ENCODE results near the gene LRRN2. TPM values are rescaled to one million over a fixed set of nuclear protein-coding genes. Genes with fewer than 3 reads are reported as not detected.

LRRN2 gene
- total RNA-seq, 2 experiments from 2014 or later, result not detected

GRCh38 chr1:204600968-204601367, 84.6 kb downstream of the LRRN2 start:
- no peak overlapping the region for H3K27ac Mint-ChIP-seq
- no peak for DNase-seq
- H3K9me3 Mint-ChIP-seq, result no peaks in the 10 kb centered on the region
- peaks cover 3% of the 10 kb centered on the region for H3K36me3 Mint-ChIP-seq
- no peaks in the 10 kb centered on the region for H3K4me1 Mint-ChIP-seq
- no peaks in the 10 kb centered on the region for H3K27me3 Mint-ChIP-seq
- H3K4me3 Mint-ChIP-seq, result no peak overlapping the region

GRCh38 chr1:204600203-204600602, 85.3 kb downstream of the LRRN2 start:
- Mint-ChIP-seq H3K27ac (no peak overlapping the region), H3K4me1 (no peaks in the 10 kb centered on the region), H3K9me3 (no peaks in the 10 kb centered on the region), H3K4me3 (no peak overlapping the region), H3K36me3 (peaks cover 4% of the 10 kb centered on the region), H3K27me3 (no peaks in the 10 kb centered on the region)
- DNase-seq, result no peak

DNA sequence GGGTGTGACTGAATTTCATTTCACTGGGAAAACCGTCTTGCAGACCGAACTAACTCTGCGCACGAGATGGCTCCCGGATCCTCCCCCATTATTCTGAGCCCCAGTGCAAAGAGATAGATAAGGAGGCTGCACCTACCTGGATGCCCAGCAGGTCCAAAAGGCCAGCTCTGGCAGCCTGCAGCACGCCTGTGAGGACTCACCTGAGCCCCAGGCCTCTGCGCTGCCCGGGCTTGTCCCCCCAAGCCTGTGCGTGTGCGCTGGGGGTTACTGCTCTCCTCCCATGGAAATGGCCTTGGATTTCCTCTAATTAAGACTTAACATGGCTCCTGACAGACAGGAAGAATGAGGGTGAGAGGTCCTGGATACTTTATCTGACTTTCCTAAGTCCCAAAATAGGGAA, 85.9 kb downstream of the LRRN2 start:
- H3K36me3 Mint-ChIP-seq, result peaks cover 4% of the 10 kb centered on the region
- no peak overlapping the region for H3K4me3 Mint-ChIP-seq
- H3K27ac Mint-ChIP-seq, result no peak overlapping the region
- H3K9me3 Mint-ChIP-seq, result no peaks in the 10 kb centered on the region
- no peaks in the 10 kb centered on the region for H3K27me3 Mint-ChIP-seq
- no peaks in the 10 kb centered on the region for H3K4me1 Mint-ChIP-seq
- no peak for DNase-seq

DNA sequence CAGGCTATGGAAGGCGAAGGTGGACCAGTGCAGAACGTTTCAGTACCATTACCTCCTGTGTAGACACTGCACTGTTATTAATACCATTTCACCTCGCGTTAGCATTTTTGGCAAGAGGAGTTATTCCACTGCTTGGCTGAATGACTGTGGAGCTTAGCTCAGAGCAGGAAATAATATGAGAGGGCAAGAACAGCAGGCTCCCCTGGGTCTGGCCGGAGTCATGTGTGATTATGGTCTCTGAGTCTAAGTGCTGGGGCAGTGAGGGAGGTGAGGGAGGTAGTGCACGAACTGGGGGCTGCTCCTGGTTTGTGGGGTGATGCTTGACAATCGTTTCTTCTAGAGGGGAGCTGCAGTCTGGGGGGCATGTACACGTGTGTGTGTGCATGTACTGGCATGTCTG, 86.4 kb downstream of the LRRN2 start:
- peaks cover 4% of the 10 kb centered on the region for H3K36me3 Mint-ChIP-seq
- H3K27me3 Mint-ChIP-seq, result no peaks in the 10 kb centered on the region
- no peak overlapping the region for H3K27ac Mint-ChIP-seq
- no peak for DNase-seq
- H3K4me1 Mint-ChIP-seq, result no peaks in the 10 kb centered on the region
- no peak overlapping the region for H3K4me3 Mint-ChIP-seq
- H3K9me3 Mint-ChIP-seq, result no peaks in the 10 kb centered on the region

DNA sequence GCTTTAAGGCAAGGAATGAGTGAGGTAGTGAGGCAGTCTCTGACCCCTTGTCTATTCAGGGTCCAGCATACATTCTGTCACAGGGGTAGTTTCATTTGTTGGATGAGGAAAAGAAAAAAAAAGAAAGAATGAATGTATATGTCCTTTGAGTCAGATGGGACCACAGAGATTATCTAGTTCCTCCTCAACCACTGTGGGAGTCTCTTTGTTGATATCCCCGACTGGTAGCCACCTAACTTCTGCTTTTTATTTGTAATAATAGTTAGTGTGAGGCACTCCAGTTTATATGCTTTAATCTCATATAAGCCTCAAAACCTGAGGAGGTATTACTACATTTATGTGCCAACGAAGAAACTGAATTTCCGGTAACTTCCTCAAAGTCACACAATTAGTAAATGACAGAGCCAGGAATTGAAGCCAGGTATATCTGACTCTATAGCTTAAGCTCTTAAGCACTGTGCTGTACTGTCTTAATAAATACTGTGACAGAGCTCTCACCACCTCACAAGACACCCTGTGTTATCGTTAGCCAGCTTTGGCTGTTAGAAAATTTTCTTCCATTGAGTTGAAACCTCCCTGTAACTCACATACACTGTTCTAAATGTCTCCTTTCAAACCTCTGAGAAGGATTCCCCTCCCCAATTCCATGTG, 87.1 kb downstream of the LRRN2 start:
- Mint-ChIP-seq H3K27me3 (no peaks in the 10 kb centered on the region), H3K36me3 (peaks cover 4% of the 10 kb centered on the region), H3K4me3 (no peak overlapping the region), H3K27ac (no peak overlapping the region), H3K4me1 (no peaks in the 10 kb centered on the region), H3K9me3 (no peaks in the 10 kb centered on the region)
- no peak for DNase-seq

DNA sequence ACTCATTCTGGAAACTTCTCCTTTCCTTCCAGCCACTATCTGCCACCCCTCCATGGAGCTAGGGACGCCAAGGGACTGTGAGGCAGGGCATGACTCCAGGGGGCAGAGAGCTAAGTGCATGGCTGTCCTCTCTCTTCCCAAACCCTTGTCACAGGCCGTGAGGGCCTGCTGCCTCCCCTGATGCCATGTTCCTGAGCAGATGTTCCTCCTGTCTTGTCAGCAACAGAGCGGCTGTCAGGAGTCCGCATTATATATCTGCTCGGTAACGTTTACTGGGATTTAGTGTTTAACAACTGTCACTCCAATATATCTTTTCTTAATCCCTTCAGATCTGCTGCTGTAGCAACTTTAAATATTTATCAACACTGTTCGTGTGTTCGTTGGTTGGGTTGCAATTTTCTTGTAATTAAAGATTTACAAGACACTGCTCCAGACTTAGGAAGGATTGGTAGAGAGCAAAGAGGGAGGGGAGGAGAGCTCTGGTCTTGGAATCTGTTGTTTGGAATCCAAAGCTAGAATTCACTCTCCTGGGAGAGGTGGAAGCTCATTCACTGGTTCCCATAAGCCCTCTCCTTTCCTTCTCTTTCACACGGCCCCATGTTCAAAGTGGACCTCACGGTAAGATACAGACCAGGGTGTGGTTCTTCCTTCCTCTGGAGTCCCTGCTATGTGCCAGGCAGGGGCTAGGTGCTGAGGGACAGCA, 93.1 kb downstream of the LRRN2 start:
- DNase-seq, result no peak
- peaks cover 1% of the 10 kb centered on the region for H3K36me3 Mint-ChIP-seq

GRCh38 chr1:204591473-204592090, 94.0 kb downstream of the LRRN2 start:
- Mint-ChIP-seq H3K36me3 (peaks cover 1% of the 10 kb centered on the region), H3K27ac (no peak overlapping the region), H3K4me1 (no peaks in the 10 kb centered on the region), H3K4me3 (no peak overlapping the region), H3K27me3 (no peaks in the 10 kb centered on the region), H3K9me3 (no peaks in the 10 kb centered on the region)
- DNase-seq, result no peak

More for the DNA sequence above, 93.1 kb downstream of the LRRN2 start:
- Mint-ChIP-seq H3K4me1 (no peaks in the 10 kb centered on the region), H3K9me3 (no peaks in the 10 kb centered on the region), H3K27ac (no peak overlapping the region), H3K4me3 (no peak overlapping the region), H3K27me3 (no peaks in the 10 kb centered on the region)

GRCh38 chr1:204589409-204590038, 96.0 kb downstream of the LRRN2 start:
- H3K9me3 Mint-ChIP-seq, result no peaks in the 10 kb centered on the region
- no peaks in the 10 kb centered on the region for H3K27me3 Mint-ChIP-seq
- DNase-seq, result no peak
- no peak overlapping the region for H3K27ac Mint-ChIP-seq
- H3K4me3 Mint-ChIP-seq, result no peak overlapping the region
- H3K36me3 Mint-ChIP-seq, result no peaks in the 10 kb centered on the region
- peaks cover 4% of the 10 kb centered on the region for H3K4me1 Mint-ChIP-seq

DNA sequence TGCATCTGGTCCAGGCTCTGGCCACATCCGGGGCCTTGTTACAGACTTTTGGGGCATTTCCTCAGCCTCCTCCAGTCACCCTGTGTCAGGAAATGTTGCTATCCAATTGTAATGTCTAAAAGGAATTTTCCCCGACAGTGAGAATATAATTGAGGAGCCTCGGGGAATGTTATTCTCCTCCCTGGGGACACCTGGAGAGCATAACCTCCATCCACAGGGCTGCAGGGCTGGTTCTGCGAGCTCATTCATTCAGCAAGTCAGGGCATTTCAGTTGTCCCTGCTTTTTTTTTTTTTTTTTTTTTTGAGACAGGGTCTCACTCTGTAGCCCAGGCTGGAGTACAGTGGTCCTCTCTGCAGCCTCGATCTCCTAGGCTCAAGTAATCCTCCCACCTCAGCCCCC, 96.7 kb downstream of the LRRN2 start:
- no peak overlapping the region for H3K27ac Mint-ChIP-seq
- H3K27me3 Mint-ChIP-seq, result no peaks in the 10 kb centered on the region
- H3K4me1 Mint-ChIP-seq, result peaks cover 4% of the 10 kb centered on the region
- no peaks in the 10 kb centered on the region for H3K36me3 Mint-ChIP-seq
- no peaks in the 10 kb centered on the region for H3K9me3 Mint-ChIP-seq
- no peak overlapping the region for H3K4me3 Mint-ChIP-seq
- no peak for DNase-seq

GRCh38 chr1:204587621-204588020, 97.9 kb downstream of the LRRN2 start:
- no peak for DNase-seq
- Mint-ChIP-seq H3K27me3 (no peaks in the 10 kb centered on the region), H3K27ac (no peak overlapping the region), H3K4me3 (no peak overlapping the region), H3K9me3 (no peaks in the 10 kb centered on the region), H3K36me3 (no peaks in the 10 kb centered on the region), H3K4me1 (peaks cover 4% of the 10 kb centered on the region)

DNA sequence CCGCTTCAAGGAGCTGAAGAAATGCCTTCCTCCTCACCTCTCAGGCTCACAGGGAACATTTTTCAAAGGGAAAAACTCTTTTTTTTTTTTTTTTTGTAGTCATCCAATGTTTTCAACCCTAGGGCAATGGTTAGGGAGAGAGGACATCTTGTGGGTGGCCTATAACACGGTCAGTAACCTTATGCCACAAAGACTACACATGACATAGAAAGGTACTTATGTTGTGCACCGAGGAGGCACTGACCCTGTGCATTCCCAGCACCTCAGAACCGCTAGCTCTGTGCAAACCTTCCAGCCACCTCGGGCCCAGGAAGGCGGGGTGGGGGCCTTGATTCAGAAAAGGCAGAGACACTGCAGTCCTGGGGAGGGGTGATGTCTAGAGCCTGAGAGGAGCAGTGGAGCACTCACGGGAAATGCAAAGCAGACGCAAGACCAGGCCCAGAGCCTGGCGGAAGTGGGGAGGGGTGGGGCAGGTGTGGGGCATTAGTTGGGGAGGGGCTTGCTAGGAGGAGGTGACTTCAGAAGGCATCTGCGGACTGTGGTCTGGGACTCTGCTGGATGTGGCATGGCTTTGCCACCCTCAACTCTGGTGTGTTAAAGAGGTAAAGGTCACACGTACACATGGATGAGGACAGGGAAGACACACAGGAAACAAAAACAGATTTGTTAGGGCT, 100.7 kb downstream of the LRRN2 start:
- no peak for DNase-seq
- Mint-ChIP-seq H3K9me3 (no peaks in the 10 kb centered on the region), H3K36me3 (peaks cover 3% of the 10 kb centered on the region), H3K4me3 (no peak overlapping the region), H3K4me1 (peaks cover 6% of the 10 kb centered on the region), H3K27me3 (no peaks in the 10 kb centered on the region), H3K27ac (no peak overlapping the region)

GRCh38 chr1:204583909-204584632, 101.5 kb downstream of the LRRN2 start:
- Mint-ChIP-seq H3K4me3 (no peak overlapping the region), H3K36me3 (peaks cover 5% of the 10 kb centered on the region), H3K4me1 (peaks cover 13% of the 10 kb centered on the region), H3K27ac (no peak overlapping the region), H3K27me3 (no peaks in the 10 kb centered on the region), H3K9me3 (no peaks in the 10 kb centered on the region)
- DNase-seq, result no peak

DNA sequence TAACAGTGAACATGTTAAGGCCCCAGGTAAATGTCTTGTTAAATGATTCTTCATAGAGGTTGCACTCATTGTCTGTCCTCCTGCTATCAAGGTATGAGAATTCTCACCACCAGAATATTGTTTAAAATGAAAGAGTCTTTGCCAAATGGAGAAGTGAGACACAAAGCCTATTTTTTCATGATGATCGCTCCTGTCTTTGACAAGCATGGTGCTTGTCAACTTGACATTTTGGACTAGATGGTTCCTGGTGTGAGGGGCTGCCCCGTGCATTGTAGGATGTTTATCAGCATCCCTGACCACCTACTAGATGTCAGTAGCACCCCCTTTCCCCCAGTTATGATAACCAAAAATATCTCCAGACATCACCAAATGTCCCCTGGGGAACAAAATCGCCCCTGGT, 103.8 kb downstream of the LRRN2 start:
- Mint-ChIP-seq H3K4me3 (no peak overlapping the region), H3K36me3 (peaks cover 5% of the 10 kb centered on the region), H3K9me3 (no peaks in the 10 kb centered on the region), H3K27ac (no peak overlapping the region), H3K27me3 (no peaks in the 10 kb centered on the region), H3K4me1 (peaks cover 25% of the 10 kb centered on the region)
- DNase-seq, result no peak

DNA sequence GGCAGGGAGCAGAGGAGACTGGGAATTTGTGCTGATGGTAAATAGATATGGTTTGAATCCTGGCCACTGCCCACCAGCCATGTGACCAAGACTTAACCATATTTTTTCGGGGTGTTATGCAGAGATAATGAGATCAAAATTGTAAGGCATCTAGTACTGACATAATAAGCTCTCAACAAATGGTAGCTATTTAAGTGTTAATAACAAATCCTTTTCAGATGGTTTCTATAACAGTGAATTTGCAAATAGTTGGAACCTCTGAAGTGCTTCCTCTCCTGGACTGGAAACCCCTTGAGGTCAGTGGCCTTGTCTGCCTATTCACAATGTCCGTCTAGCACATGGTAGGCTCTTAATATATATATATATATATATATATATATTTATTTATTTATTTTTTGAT, 104.7 kb downstream of the LRRN2 start:
- Mint-ChIP-seq H3K4me1 (peaks cover 25% of the 10 kb centered on the region), H3K36me3 (peaks cover 5% of the 10 kb centered on the region), H3K27me3 (no peaks in the 10 kb centered on the region), H3K27ac (no peak overlapping the region), H3K4me3 (no peak overlapping the region), H3K9me3 (no peaks in the 10 kb centered on the region)
- DNase-seq, result no peak

Data from activated naive CD8-positive, alpha-beta T cell treated with anti-CD3 and anti-CD28 coated beads for 36 hours (primary cell).